Bone marrow (tissue), 2 donors: ENCODE measurements around the gene CTNNBL1.

Experiments used
- DNase-seq, 2 donors: peaks; one replicate each; lab custom pipeline; 2025; lab: John Stamatoyannopoulos, UW

The CTNNBL1 gene

GRCh38 chr20:37901240-37901639, 207.4 kb downstream of the CTNNBL1 start:
- DNase-seq = no peak

GRCh38 chr20:37901654-37902503, 208.0 kb downstream of the CTNNBL1 start:
- DNase-seq = no peak

GRCh38 chr20:37902504-37903313, 208.9 kb downstream of the CTNNBL1 start, which contains the start of gene VSTM2L:
VSTM2L (plus strand) TSS chr20:37903127; CDS start chr20:37903351, 224 bp downstream.
- DNase-seq = no peak

- no peak for DNase-seq
Measured at GRCh38 chr20:37903317-37904007, 209.6 kb downstream of the CTNNBL1 start.

- DNase-seq = no peak
Measured at GRCh38 chr20:37904008-37904642, 210.3 kb downstream of the CTNNBL1 start.

- no peak for DNase-seq
Measured at GRCh38 chr20:37904845-37905373, 211.1 kb downstream of the CTNNBL1 start.

- no peak for DNase-seq
Measured at GRCh38 chr20:37905671-37906613, 212.1 kb downstream of the CTNNBL1 start.

- no peak for DNase-seq
Measured at GRCh38 chr20:37907330-37907676, 213.5 kb downstream of the CTNNBL1 start.

GRCh38 chr20:37907677-37908401, 214.0 kb downstream of the CTNNBL1 start:
- DNase-seq = no peak

- no peak for DNase-seq
Measured at GRCh38 chr20:37911261-37911660, 217.4 kb downstream of the CTNNBL1 start.

- no peak for DNase-seq
Measured at GRCh38 chr20:37911838-37912281, 218.0 kb downstream of the CTNNBL1 start.

GRCh38 chr20:37912874-37913273, 219.0 kb downstream of the CTNNBL1 start:
- DNase-seq = no peak

- no peak for DNase-seq
Measured at GRCh38 chr20:37913567-37914366, 219.9 kb downstream of the CTNNBL1 start.

- DNase-seq = no peak
Measured at GRCh38 chr20:37914367-37914671, 220.5 kb downstream of the CTNNBL1 start.

GRCh38 chr20:37914672-37915433, 221.0 kb downstream of the CTNNBL1 start:
- no peak for DNase-seq

GRCh38 chr20:37915434-37915787, 221.6 kb downstream of the CTNNBL1 start:
- DNase-seq = no peak

GRCh38 chr20:37915800-37916570, 222.2 kb downstream of the CTNNBL1 start:
- no peak for DNase-seq

GRCh38 chr20:37917461-37917860, 223.6 kb downstream of the CTNNBL1 start:
- no peak for DNase-seq
